Measurements from ENCODE around the gene ACP3. TPM values are rescaled to one million over a fixed set of nuclear protein-coding genes. Genes with fewer than 3 reads are reported as not detected.
"Not testable (repeated sequence)": the region's sequence is repeated elsewhere in the genome, so short reads cannot be mapped to it uniquely, and the experiment has no call there.

ACP3 gene
- total and polyA plus RNA-seq, 4 experiments from 2014 or later, result not detected

DNA sequence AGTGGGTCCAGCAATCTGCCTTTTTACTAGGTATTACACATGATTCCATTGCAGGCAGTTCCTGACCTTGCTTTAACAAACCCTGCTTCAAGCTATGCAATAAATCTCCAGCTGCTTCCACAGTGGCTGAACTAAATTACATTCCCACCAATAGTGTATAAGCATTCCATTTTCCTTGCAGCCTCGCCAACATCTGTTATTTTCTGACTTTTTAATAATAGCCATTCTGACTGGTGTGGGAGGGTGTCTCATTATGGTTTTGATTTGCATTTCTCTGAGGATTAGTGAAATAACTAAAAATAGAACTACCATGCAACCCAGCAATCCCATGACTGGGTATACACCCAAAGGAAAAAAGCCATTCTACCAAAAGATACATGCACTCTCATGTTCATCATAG, 63.7 kb downstream of the ACP3 start:
- H3K27me3 Mint-ChIP-seq, result peaks cover 14 to 18% of the 10 kb centered on the region in 2 donors
- CTCF ChIA-PET (ENCODE audit: partially characterized antibody), result interaction anchor here (1.1 kb wide), 1 partner anchor 19 kb away, joined by 3 read pairs; no protein-coding TSS in a partner anchor
- H3K4me3 Mint-ChIP-seq, result no peak overlapping the region
- no peaks in the 10 kb centered on the region for H3K27me3 ChIP-seq (ENCODE audit: insufficient read depth, low read length)
- H3K27ac ChIP-seq (ENCODE audit: low read depth, low read length), result no peak overlapping the region
- POLR2A ChIA-PET (ENCODE audit: partially characterized antibody), result no interaction called here
- H3K9me3 ChIP-seq (ENCODE audit: control insufficient read depth in 1 of 2, low read length in 2 of 2), result no peaks in the 10 kb centered on the region
- H3K27ac Mint-ChIP-seq, result no peak overlapping the region
- H3K4me1 Mint-ChIP-seq, result no peaks in the 10 kb centered on the region
- H3K9me3 Mint-ChIP-seq, result peaks cover 0 to 7% (median 0%) of the 10 kb centered on the region in 8 donors
- no peaks in the 10 kb centered on the region for H3K36me3 Mint-ChIP-seq
- no peaks in the 10 kb centered on the region for H3K36me3 ChIP-seq (ENCODE audit: insufficient read depth, low read length)
- intact Hi-C loops (cut with micrococcal nuclease), result no loop called here
- H3K4me3 ChIP-seq (ENCODE audit: low read length in 2 of 2), result no peak overlapping the region
- H3K4me1 ChIP-seq (ENCODE audit: insufficient read depth, low read length), result no peaks in the 10 kb centered on the region
- no peak for DNase-seq

DNA sequence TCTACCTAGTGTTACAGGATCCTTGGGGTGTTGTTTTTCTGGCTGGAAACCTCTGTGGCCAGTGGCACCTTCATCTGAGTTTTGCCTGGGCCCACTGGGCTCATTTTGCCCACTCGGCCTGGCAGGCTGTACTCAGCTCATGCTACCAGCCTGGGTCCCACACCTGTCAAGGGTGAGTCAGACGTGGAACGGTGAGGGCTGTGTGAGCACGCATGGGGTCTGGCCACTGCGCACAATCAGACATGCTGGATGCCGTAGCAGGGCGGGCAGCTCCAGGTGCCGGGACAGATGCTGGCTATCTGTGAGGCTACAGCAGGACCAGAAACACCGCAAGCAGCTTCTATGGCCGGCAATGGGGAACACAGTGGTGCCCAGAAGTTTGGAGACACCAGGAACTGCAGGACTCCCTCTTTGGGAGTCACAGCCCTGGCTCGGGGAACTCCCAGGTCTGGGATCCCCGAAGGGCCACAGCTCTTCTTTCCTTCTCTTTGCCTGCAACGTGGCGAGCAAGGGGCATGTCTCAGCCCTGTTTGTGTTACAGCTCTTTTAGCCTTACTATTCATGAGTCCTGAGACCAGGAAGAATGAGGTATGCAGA, 64.2 kb downstream of the ACP3 start:
- DNase-seq, result no peak
- intact Hi-C loops (cut with micrococcal nuclease), result no loop called here
- no peak overlapping the region for H3K27ac ChIP-seq (ENCODE audit: low read depth, low read length)
- Mint-ChIP-seq H3K4me3 (no peak overlapping the region), H3K27ac (no peak overlapping the region), H3K4me1 (no peaks in the 10 kb centered on the region), H3K27me3 (peaks cover 14 to 18% of the 10 kb centered on the region in 2 donors), H3K9me3 (peaks cover 0 to 7% (median 0%) of the 10 kb centered on the region in 8 donors), H3K36me3 (no peaks in the 10 kb centered on the region)
- POLR2A ChIA-PET (ENCODE audit: partially characterized antibody), result no interaction called here
- H3K4me3 ChIP-seq (ENCODE audit: low read length in 2 of 2), result no peak overlapping the region
- CTCF ChIA-PET (ENCODE audit: partially characterized antibody), result no interaction called here
- no peaks in the 10 kb centered on the region for H3K4me1 ChIP-seq (ENCODE audit: insufficient read depth, low read length)
- H3K36me3 ChIP-seq (ENCODE audit: insufficient read depth, low read length), result no peaks in the 10 kb centered on the region
- H3K27me3 ChIP-seq (ENCODE audit: insufficient read depth, low read length), result no peaks in the 10 kb centered on the region
- H3K9me3 ChIP-seq (ENCODE audit: control insufficient read depth in 1 of 2, low read length in 2 of 2), result no peaks in the 10 kb centered on the region

DNA sequence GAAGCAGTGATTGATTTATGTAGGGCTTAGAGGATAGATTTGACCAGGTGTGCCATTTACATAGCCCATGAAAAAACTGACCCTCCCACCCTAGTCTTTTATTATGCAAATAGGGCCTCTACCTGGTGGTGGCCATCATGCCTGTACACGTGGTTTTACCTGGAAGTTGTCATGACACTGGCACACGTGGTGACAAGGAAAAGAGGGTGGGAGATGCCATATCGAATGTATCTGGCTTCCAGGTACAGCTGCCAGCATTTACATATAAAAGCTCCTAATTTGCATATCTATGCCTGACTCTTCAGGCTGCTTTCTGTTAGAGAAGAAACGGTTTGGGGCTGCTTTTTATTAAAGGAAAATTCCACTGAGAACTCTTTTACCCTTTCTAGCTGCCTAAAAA, 65.1 kb downstream of the ACP3 start:
- Mint-ChIP-seq H3K4me3 (no peak overlapping the region), H3K4me1 (peaks cover 0 to 1% (median 0%) of the 10 kb centered on the region in 4 donors), H3K27me3 (peaks cover 13 to 14% of the 10 kb centered on the region in 2 donors), H3K36me3 (no peaks in the 10 kb centered on the region), H3K9me3 (peaks cover 0 to 7% (median 0%) of the 10 kb centered on the region in 8 donors), H3K27ac (no peak overlapping the region)
- Histone ChIP-seq H3K4me3 (ENCODE audit: low read length in 2 of 2) (no peak overlapping the region), H3K4me1 (ENCODE audit: insufficient read depth, low read length) (no peaks in the 10 kb centered on the region), H3K27ac (ENCODE audit: low read depth, low read length) (no peak overlapping the region), H3K9me3 (ENCODE audit: control insufficient read depth in 1 of 2, low read length in 2 of 2) (no peaks in the 10 kb centered on the region), H3K36me3 (ENCODE audit: insufficient read depth, low read length) (no peaks in the 10 kb centered on the region), H3K27me3 (ENCODE audit: insufficient read depth, low read length) (no peaks in the 10 kb centered on the region)
- ChIA-PET POLR2A (ENCODE audit: partially characterized antibody) (no interaction called here), CTCF (ENCODE audit: partially characterized antibody) (no interaction called here)
- no peak for DNase-seq
- intact Hi-C loops (cut with micrococcal nuclease), result no loop called here

DNA sequence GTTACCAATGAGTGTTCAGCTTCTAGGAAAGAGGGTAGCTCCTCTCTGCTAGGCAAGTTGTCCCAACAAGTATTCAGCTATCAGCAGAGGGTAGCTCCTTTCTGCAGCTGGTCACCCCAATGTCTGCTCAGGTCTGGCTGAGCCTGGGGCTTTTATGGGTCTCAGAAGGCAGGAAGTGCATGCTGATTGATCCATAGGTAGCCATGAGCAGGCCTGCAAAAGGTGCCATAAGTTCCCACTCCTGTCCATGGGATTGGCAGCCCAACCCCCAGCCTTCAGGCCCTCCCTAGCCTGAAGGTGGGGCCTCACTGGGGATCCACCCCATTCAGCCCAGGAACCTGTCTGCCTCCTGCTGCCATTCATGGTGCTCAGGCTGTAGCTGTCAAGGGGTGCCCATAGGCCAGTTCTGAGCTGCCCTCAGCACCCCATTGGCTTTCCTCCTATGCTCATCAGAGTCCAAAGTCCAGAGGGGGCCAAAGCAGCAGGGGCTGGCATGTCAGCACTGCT, 65.5 kb downstream of the ACP3 start:
- Mint-ChIP-seq H3K27me3 (peaks cover 11 to 14% of the 10 kb centered on the region in 2 donors), H3K4me1 (peaks cover 0 to 1% (median 0%) of the 10 kb centered on the region in 4 donors), H3K27ac (no peak overlapping the region), H3K4me3 (no peak overlapping the region), H3K9me3 (peaks cover 0 to 7% (median 0%) of the 10 kb centered on the region in 8 donors), H3K36me3 (no peaks in the 10 kb centered on the region)
- H3K27me3 ChIP-seq (ENCODE audit: insufficient read depth, low read length), result no peaks in the 10 kb centered on the region
- H3K9me3 ChIP-seq (ENCODE audit: control insufficient read depth in 1 of 2, low read length in 2 of 2), result no peaks in the 10 kb centered on the region
- no peaks in the 10 kb centered on the region for H3K36me3 ChIP-seq (ENCODE audit: insufficient read depth, low read length)
- H3K4me1 ChIP-seq (ENCODE audit: insufficient read depth, low read length), result no peaks in the 10 kb centered on the region
- no peak overlapping the region for H3K4me3 ChIP-seq (ENCODE audit: low read length in 2 of 2)
- POLR2A ChIA-PET (ENCODE audit: partially characterized antibody), result no interaction called here
- intact Hi-C loops (cut with micrococcal nuclease), result no loop called here
- CTCF ChIA-PET (ENCODE audit: partially characterized antibody), result no interaction called here
- DNase-seq, result no peak
- no peak overlapping the region for H3K27ac ChIP-seq (ENCODE audit: low read depth, low read length)

DNA sequence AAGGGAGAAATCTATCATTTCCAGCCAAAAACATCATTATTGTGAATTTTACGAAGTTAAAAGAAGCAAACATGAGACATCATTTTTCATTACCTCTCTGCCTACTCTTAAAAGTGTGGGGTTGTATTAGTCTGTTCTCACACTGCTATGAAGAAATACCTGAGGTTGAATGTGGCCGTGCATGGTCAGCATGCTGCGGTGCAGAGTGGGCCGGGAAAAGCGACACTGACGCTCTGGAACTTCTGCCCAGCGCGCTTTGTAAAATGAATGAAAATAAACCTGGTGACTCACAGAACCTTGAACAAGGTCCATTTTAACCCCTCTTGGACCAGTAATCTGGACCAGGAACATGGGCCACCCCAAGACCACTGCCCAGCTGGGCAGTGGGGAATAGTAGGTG, 69.1 kb downstream of the ACP3 start:
- DNase-seq, result no peak
- CTCF ChIA-PET (ENCODE audit: partially characterized antibody), result no interaction called here
- no peaks in the 10 kb centered on the region for H3K36me3 Mint-ChIP-seq
- H3K27ac Mint-ChIP-seq, result no peak overlapping the region
- Histone ChIP-seq H3K4me1 (ENCODE audit: insufficient read depth, low read length) (no peaks in the 10 kb centered on the region), H3K9me3 (ENCODE audit: control insufficient read depth in 1 of 2, low read length in 2 of 2) (no peaks in the 10 kb centered on the region), H3K27me3 (ENCODE audit: insufficient read depth, low read length) (no peaks in the 10 kb centered on the region), H3K4me3 (ENCODE audit: low read length in 2 of 2) (no peak overlapping the region), H3K27ac (ENCODE audit: low read depth, low read length) (no peak overlapping the region), H3K36me3 (ENCODE audit: insufficient read depth, low read length) (no peaks in the 10 kb centered on the region)
- peaks cover 0 to 7% (median 0%) of the 10 kb centered on the region in 8 donors for H3K9me3 Mint-ChIP-seq
- H3K4me1 Mint-ChIP-seq, result peaks cover 0 to 1% (median 0%) of the 10 kb centered on the region in 4 donors
- POLR2A ChIA-PET (ENCODE audit: partially characterized antibody), result no interaction called here
- intact Hi-C loops (cut with micrococcal nuclease), result no loop called here
- H3K27me3 Mint-ChIP-seq, result peaks cover 4 to 9% of the 10 kb centered on the region in 2 donors
- no peak overlapping the region for H3K4me3 Mint-ChIP-seq

DNA sequence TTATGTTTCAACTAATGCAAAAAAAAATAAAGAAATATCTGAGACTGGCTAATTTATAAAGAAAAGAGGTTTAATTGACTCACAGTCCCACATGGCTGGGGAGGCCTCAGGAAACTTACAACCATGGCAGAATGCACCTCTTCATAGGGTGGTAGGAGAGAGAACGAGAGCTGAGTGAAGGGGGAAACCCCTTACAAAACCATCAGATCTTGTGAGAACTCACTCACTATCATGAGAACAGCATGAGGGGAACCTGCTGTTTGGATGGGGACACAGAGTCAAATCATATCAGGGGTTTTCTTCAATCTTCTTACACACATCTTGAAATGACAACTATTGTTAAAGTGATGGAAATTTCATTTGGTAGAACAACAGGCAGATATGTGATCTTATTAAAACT, 75.5 kb downstream of the ACP3 start:
- H3K27me3 Mint-ChIP-seq; H3K9me3 Mint-ChIP-seq; DNase-seq; H3K9me3 ChIP-seq (ENCODE audit: control insufficient read depth in 1 of 2, low read length in 2 of 2); intact Hi-C loops (cut with micrococcal nuclease); H3K4me3 ChIP-seq (ENCODE audit: low read length in 2 of 2); H3K4me1 Mint-ChIP-seq; CTCF ChIA-PET (ENCODE audit: partially characterized antibody); H3K27ac Mint-ChIP-seq; H3K36me3 Mint-ChIP-seq; H3K4me3 Mint-ChIP-seq; H3K36me3 ChIP-seq (ENCODE audit: insufficient read depth, low read length); H3K27ac ChIP-seq (ENCODE audit: low read depth, low read length); H3K27me3 ChIP-seq (ENCODE audit: insufficient read depth, low read length); POLR2A ChIA-PET (ENCODE audit: partially characterized antibody); H3K4me1 ChIP-seq (ENCODE audit: insufficient read depth, low read length): not testable (repeated sequence)

DNA sequence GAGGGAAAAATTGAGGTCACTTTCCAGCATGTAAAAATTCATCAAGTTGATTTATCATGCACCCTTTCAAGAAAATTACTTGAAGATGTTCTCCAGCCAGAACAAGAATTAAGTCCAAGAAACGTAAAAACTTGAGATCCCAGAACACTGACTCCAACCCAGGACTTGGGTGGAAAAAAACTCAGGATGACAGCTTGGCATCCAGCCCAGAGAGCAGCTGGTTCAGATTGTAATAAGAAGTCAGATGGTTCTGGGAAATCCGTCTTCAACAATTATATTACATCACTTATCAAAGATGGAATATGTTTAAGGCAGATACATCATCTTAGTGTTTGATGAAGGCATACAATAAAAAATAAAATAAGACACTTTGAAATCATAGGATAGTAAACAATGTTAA, 77.1 kb downstream of the ACP3 start:
- H3K4me3 Mint-ChIP-seq, result no peak overlapping the region
- POLR2A ChIA-PET (ENCODE audit: partially characterized antibody), result no interaction called here
- no peak overlapping the region for H3K27ac Mint-ChIP-seq
- Histone ChIP-seq H3K4me1 (ENCODE audit: insufficient read depth, low read length) (no peaks in the 10 kb centered on the region), H3K27ac (ENCODE audit: low read depth, low read length) (no peak overlapping the region), H3K9me3 (ENCODE audit: control insufficient read depth in 1 of 2, low read length in 2 of 2) (no peaks in the 10 kb centered on the region), H3K27me3 (ENCODE audit: insufficient read depth, low read length) (no peaks in the 10 kb centered on the region), H3K36me3 (ENCODE audit: insufficient read depth, low read length) (no peaks in the 10 kb centered on the region), H3K4me3 (ENCODE audit: low read length in 2 of 2) (no peak overlapping the region)
- H3K9me3 Mint-ChIP-seq, result peaks cover 0 to 2% (median 0%) of the 10 kb centered on the region in 8 donors
- H3K4me1 Mint-ChIP-seq, result no peaks in the 10 kb centered on the region
- H3K36me3 Mint-ChIP-seq, result no peaks in the 10 kb centered on the region
- H3K27me3 Mint-ChIP-seq, result peaks cover 1 to 5% of the 10 kb centered on the region in 2 donors
- DNase-seq, result no peak
- CTCF ChIA-PET (ENCODE audit: partially characterized antibody), result no interaction called here
- intact Hi-C loops (cut with micrococcal nuclease), result no loop called here

Measured in CD4-positive, alpha-beta memory T cell (primary cell).